Suprapubic skin (tissue), 4 donors: Measurements from ENCODE around the gene TMEM44. TPM values are rescaled to one million over a fixed set of nuclear protein-coding genes. Genes with fewer than 3 reads are reported as not detected.

Experiments used
- DNase-seq, 2 donors: peaks; one replicate each; pipeline ENCODE4 v3.0.0-alpha.2; 2019; ENCODE audit warnings: low spot score in 2 of 2
- H3K27ac ChIP-seq: fragments of 200-600 bp; sonication (generic); one replicate; pipeline ENCODE4 v1.5.1; 2019
- H3K27me3 ChIP-seq: fragments of 200-600 bp; sonication (generic); one replicate; pipeline ENCODE4 v1.5.1; 2019
- H3K36me3 ChIP-seq: fragments of 200-600 bp; sonication (generic); one replicate; pipeline ENCODE4 v1.5.1; 2019
- H3K4me1 ChIP-seq: fragments of 200-600 bp; sonication (generic); one replicate; pipeline ENCODE4 v1.5.1; 2019
- H3K4me3 ChIP-seq: fragments of 200-600 bp; sonication (generic); one replicate; pipeline ENCODE4 v1.5.1; 2019; ENCODE audit warnings: mild to moderate bottlenecking
- H3K9me3 ChIP-seq: fragments of 200-600 bp; sonication (generic); one replicate; pipeline ENCODE4 v1.5.1; 2019
- EP300 ChIP-seq: sonication (generic); formaldehyde crosslinking; IDR thresholded peaks from one replicate; pipeline ENCODE4 v1.6.1; 2017; ENCODE audit warnings: antibody characterized with exemption
- POLR2A ChIP-seq, 2 donors: fragments of 450-650 bp; IDR thresholded peaks; one replicate each; pipeline ENCODE4 v1.6.1; 2017; ENCODE audit warnings: antibody characterized with exemption in 2 of 2, mild to moderate bottlenecking in 2 of 2, moderate library complexity in 2 of 2
- POLR2AphosphoS5 ChIP-seq, 3 donors: sonication (generic); formaldehyde crosslinking; IDR thresholded peaks; one replicate each; pipeline ENCODE4 v1.6.1; 2017; ENCODE audit warnings: antibody characterized with exemption in 3 of 3
- WGBS: methylation state at CpG from one replicate; pipeline ENCODE4 v1.1.5; 2018; 5-methylcytosine and 5-hydroxymethylcytosine counted together
- total RNA-seq, 4 donors: library from RNA; depleted of rRNA; stranded (reverse); fragments of >200 nt; gene quantifications; one replicate each; pipeline ENCODE4 v1.1.0, GENCODE V29; 2016
- TF ChIP-seq, protein P1 (sequence below), 2 donors: fragments of 200-600 bp in 1 of 2; fragments of 450-650 bp in 1 of 2; sonication (generic) in 1 of 2; IDR thresholded peaks; one replicate each; pipeline ENCODE4 v1.5.1; 2016 to 2019; ENCODE audit warnings: antibody characterized with exemption in 2 of 2, mild to moderate bottlenecking in 1 of 2, moderate library complexity in 1 of 2

TMEM44 gene
- total RNA-seq, 4 donors from 2014 or later = 1.5 to 8.2 (median 4.7) TPM

DNA sequence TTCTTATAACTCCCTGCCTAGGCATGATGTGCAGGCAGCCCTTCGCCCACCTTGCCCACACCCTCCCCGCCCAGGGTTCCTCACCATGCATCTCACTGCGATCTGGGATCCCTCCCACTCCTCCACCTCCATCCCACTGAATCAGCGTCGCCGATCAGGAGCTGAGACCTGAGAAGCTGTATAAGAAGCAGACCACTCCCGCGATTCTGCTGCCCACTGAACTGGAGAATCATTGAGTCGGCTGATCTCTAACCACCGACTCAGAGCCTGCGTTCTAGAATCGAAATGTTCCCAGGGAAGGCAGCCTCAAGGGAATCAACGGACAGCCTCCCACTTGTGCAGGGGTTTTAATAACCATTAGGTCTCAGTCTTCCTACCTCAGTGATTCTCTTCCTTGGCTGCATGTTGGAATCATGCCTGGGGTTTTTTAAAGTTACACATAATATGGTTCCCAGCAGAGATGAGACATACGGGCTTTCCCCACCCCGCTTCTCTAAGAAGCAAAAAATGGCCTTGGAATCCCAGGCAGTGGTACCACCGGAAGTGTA lies 60.2 kb downstream of the TMEM44 start:
- H3K36me3 ChIP-seq = no peaks in the 10 kb centered on the region
- WGBS = 82% methylated on average over 16 of the region's 16 CpGs
- no peak for TF ChIP-seq POLR2A (IDR thresholded peaks at IDR 0.05)
- TF ChIP-seq, protein P1, sequence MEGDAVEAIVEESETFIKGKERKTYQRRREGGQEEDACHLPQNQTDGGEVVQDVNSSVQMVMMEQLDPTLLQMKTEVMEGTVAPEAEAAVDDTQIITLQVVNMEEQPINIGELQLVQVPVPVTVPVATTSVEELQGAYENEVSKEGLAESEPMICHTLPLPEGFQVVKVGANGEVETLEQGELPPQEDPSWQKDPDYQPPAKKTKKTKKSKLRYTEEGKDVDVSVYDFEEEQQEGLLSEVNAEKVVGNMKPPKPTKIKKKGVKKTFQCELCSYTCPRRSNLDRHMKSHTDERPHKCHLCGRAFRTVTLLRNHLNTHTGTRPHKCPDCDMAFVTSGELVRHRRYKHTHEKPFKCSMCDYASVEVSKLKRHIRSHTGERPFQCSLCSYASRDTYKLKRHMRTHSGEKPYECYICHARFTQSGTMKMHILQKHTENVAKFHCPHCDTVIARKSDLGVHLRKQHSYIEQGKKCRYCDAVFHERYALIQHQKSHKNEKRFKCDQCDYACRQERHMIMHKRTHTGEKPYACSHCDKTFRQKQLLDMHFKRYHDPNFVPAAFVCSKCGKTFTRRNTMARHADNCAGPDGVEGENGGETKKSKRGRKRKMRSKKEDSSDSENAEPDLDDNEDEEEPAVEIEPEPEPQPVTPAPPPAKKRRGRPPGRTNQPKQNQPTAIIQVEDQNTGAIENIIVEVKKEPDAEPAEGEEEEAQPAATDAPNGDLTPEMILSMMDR (IDR thresholded peaks at IDR 0.05) = no peak
- TF ChIP-seq POLR2AphosphoS5 (IDR thresholded peaks at IDR 0.05) = no peak
- TF ChIP-seq EP300 = no peak
- peak overlapping the region; percentile 11 for H3K27ac ChIP-seq
- no peaks in the 10 kb centered on the region for H3K9me3 ChIP-seq
- no peaks in the 10 kb centered on the region for H3K27me3 ChIP-seq
- DNase-seq = no peak
- no peak overlapping the region for H3K4me3 ChIP-seq
- H3K4me1 ChIP-seq = peaks cover 15% of the 10 kb centered on the region

DNA sequence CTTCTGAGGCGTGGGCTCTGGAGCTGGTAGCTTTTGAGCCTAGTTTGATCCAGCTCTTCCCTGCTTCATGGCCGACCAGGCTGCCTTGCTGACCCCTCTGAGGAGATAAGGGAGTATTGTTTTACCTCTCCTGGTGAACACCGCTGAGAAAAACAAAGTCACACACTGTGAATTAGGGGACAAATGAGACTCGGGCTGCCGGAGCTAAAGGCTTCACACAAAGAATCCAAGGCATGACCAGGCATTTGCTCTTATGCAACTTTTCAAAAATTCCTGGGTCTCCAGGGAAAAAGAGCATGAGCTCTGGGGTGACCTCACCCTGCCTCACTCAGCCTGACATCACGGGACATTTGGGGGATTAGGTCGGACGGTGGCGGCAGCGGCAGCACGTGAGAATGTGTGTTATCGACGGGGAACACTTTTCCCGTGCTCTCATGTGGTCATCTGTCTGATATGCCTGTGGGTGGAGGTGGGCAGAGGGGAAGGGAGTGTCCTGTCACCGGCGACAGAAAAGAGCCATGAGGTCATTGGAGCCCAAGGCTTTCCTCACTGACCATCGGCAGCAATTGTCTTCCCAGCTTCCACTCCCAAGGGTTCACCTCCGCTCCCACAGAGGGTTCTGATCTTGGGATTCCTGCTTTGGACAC lies 61.0 kb downstream of the TMEM44 start:
- TF ChIP-seq POLR2AphosphoS5 (IDR thresholded peaks at IDR 0.05) = peak; percentile 35 to 57 (median 35)
- TF ChIP-seq, protein P1 (IDR thresholded peaks at IDR 0.05) = no peak
- peak overlapping the region; percentile 56 for H3K27ac ChIP-seq
- no peaks in the 10 kb centered on the region for H3K27me3 ChIP-seq
- H3K4me3 ChIP-seq = no peak overlapping the region
- 55% methylated on average over 18 of the region's 18 CpGs for WGBS
- peak; percentile 88 to 91 for DNase-seq
- no peaks in the 10 kb centered on the region for H3K36me3 ChIP-seq
- H3K4me1 ChIP-seq = peaks cover 15% of the 10 kb centered on the region
- H3K9me3 ChIP-seq = no peaks in the 10 kb centered on the region

DNA sequence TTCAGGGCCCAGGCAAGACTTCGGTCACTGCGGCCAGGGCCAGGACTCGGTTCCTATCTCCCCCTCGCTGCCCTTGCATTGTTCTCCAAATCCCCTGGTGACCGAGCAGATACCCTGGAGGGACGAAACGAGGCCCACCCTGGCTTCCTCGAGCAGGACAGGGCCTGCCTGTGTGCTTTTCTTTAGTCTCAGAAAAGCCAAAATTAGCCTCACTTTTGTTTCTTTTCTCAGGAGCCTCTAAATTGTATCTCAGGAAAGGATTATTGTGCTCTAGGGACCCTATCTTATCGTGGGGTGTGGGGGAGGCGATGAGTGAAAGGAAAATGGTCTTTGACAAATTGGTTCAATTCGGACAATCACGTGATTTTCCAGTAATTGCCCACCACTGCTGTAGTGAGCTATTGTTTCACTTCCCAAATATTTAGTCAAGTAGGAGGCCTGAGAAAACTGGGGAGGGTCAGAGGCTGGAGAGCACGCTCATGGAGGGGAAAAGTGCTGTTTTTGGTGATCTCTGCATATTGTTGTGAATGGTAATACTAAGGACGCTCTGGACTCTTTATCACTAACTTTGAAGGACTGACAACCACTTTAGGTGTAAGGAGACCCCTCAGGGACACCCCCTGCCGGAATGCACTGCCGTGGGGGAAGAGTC lies 61.6 kb downstream of the TMEM44 start:
- WGBS = 75% methylated on average over 16 of the region's 16 CpGs
- DNase-seq = no peak
- H3K36me3 ChIP-seq = no peaks in the 10 kb centered on the region
- H3K27me3 ChIP-seq = no peaks in the 10 kb centered on the region
- TF ChIP-seq, protein P1 (IDR thresholded peaks at IDR 0.05) = no peak
- no peak for TF ChIP-seq EP300
- no peak for TF ChIP-seq POLR2AphosphoS5 (IDR thresholded peaks at IDR 0.05)
- TF ChIP-seq POLR2A (IDR thresholded peaks at IDR 0.05) = no peak
- no peak overlapping the region for H3K4me3 ChIP-seq
- peaks cover 15% of the 10 kb centered on the region for H3K4me1 ChIP-seq
- H3K27ac ChIP-seq = peak overlapping the region; percentile 56
- H3K9me3 ChIP-seq = no peaks in the 10 kb centered on the region

DNA sequence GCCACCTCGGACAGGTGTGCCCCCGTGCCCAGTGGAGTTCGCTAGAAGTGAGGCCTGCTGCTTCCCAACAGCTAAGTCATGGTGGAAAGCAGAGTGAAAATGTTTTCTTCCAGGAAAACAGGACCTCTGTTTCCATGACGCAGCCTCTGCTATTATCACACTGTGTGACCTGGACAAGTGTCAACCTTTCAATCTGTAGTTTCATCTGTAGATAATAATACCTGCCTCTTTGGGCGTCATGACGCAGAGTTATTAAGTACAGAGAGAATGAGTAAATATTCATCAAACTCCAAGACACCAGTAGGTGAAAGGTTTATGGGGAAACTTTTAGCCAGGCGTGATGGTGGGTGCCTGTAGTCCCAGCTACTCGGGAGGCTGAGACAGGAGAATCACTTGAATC lies 62.3 kb downstream of the TMEM44 start:
- Histone ChIP-seq H3K36me3 (no peaks in the 10 kb centered on the region), H3K27ac (no peak overlapping the region)
- TF ChIP-seq POLR2AphosphoS5 (IDR thresholded peaks at IDR 0.05) = no peak
- TF ChIP-seq POLR2A (IDR thresholded peaks at IDR 0.05) = no peak
- TF ChIP-seq EP300 = no peak
- TF ChIP-seq, protein P1 (IDR thresholded peaks at IDR 0.05) = no peak

DNA sequence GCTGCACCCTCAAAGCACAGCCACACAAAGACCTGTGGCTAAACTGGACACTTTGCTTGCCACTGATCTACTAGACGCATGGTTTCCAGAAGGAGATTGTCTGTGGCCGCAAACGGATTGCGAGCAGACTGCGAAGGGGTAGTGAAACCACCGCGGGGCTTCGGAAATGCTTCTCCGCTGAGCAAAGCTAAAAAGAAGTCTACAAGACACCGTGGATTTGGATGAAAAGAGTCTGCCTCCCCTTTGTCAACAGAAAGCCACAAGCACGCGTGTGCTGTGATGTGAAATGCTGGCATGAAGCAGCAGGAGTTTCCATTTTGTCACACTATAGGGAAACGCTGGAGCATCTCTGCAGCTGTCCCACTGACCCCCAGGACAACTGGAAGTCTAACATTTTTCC lies 63.0 kb downstream of the TMEM44 start:
- Histone ChIP-seq H3K27ac (no peak overlapping the region), H3K9me3 (no peaks in the 10 kb centered on the region), H3K4me3 (no peak overlapping the region), H3K4me1 (peaks cover 7% of the 10 kb centered on the region), H3K27me3 (no peaks in the 10 kb centered on the region), H3K36me3 (no peaks in the 10 kb centered on the region)
- no peak for DNase-seq
- WGBS = 87% methylated on average over 13 of the region's 13 CpGs
- TF ChIP-seq POLR2A (IDR thresholded peaks at IDR 0.05) (no peak), EP300 (no peak), POLR2AphosphoS5 (IDR thresholded peaks at IDR 0.05) (no peak)
- TF ChIP-seq, protein P1 (IDR thresholded peaks at IDR 0.05) = no peak

More for the DNA sequence above, 62.3 kb downstream of the TMEM44 start:
- 86% methylated on average over 8 of the region's 8 CpGs for WGBS
- no peaks in the 10 kb centered on the region for H3K9me3 ChIP-seq
- DNase-seq = no peak
- H3K4me3 ChIP-seq = no peak overlapping the region
- H3K4me1 ChIP-seq = peaks cover 13% of the 10 kb centered on the region
- H3K27me3 ChIP-seq = no peaks in the 10 kb centered on the region
